HG03575 (cell line): ENCODE data around the gene TRABD2B.

Experiments
- ATAC-seq: cut with Tn5 transposase; IDR thresholded peaks from one replicate; pipeline ENCODE4 v1.9.1; 2021; ENCODE audit not compliant: unreplicated experiment, insufficient number of reproducible peaks, low FRiP score; ENCODE audit errors: extremely low read depth

The TRABD2B gene

DNA sequence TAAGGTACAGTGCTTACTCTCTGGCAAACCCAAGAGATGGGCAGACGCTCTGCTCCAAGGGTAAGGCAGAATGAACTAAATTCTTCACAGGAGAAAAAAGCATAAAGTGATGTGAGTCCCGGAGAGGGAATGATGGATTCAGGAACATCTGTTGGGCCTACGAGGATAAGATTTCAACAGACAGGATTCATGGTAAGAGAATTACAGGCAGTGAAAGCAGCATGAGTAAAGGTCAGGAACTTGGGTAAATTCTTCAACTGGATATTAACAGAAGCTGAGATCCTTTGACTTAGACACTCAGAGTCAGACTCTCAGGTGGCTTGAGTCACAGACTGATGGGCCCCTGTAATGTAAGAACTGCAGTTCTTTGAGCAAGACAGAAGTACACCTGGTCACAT, 152.6 kb downstream of the TRABD2B start:
- no peak for ATAC-seq

DNA sequence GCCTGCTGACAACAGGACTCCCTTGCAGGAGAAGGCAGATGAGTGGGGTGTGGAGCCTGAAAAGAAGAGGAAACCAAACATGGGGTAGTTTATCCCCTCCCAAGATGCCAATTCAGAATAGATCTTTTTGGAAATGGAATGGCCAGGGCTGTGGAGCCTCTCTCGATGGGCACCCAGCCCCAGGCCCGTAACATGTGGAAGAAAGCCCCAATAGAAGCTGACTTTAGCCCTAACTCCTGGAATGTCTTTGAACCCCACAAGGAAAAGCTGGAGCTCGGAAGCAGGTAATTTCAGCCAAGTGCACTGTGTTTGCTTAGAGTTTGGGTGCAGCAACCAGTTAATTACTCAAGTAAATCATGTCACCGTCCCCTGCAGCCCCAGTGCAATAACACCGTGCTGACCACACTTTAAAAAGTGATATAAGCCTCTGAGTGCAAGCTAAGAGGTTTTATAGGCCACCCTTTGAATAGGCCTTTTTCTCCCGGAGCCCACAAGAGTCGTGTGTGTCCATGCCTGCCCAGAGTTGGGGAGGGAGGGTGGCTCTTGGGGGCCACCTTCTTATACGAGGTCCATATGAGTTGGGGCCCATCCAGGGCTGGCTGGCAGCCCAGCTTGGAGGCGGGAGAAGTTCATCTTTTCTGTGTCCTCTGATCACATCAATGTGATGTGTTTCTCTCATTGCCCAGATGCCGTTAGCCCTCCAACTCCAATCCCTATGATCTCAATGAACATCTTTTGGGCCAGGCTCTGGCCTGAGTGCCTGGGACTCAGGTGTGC, 153.2 kb downstream of the TRABD2B start:
- no peak for ATAC-seq

DNA sequence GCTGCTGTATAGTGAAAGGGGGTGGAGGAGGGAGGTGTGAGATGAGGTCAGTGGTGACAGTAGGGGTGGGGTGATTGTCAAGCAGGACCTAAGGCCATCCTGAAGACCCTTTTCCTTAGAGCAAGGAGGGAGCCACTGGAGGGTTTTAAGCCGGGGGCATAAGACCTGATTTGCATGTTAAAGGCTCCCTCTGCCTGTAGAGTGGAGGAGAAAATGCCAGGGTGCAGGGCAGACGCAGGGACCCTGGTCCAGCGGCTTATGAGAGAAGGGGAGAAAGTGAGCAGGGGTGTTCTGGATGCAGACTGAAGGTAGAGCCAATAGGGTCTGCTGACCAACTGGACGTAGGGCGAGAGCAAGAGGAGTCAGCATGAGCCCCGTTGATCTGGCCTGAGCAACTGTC, 154.1 kb downstream of the TRABD2B start:
- no peak for ATAC-seq

DNA sequence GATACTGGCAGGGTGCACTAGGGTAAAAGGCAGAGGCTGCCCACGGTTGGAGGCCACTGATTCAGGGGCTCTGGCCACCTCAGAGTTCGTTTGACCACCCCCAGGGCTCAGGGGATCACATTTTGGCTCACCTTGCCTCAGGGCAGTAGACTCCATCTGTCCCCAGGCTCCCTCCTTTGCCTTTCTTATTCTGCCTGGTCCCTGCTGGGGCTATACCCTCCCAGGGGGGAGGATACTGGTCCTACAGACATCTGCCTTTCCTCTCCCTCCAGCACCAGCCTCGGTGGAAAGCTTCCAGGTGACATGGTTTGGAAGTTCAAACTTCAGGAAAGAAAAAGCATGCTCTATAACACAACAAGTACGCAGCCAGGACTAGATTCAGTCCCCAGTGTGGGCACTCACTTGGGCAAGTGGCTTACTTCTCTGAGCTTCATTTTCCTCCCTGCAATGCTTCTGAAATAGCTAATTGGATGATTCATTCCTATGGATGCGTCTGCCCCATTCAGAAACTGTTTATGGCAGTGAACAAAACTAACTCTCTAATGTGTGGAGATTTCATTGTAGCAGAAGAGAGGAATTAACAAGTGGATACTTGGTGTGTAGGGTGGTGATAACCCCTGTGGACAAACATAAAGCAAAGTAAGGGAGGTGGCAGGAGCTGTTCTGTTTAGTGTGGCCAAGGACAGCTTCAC, 154.8 kb downstream of the TRABD2B start:
- ATAC-seq: no peak

DNA sequence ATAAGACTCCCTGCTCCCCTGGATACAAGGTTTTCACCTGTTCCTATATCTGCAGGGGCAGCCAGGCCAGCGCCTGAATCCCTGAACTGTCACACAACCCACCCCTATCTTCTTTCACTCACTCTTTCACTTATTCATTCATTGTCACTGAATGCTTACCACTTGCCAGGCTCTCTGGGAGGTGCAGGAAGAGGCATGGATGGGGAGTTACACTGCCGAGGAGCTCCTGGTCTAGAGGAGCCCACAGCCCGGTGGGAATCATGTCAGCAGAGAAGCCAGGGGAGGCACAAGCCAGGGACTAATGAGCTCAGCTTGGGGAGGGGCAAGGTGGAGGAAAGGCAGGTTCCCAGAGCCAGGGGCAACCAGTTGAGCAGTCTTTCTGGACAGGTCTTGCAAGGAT, 155.8 kb downstream of the TRABD2B start:
- ATAC-seq: no peak

DNA sequence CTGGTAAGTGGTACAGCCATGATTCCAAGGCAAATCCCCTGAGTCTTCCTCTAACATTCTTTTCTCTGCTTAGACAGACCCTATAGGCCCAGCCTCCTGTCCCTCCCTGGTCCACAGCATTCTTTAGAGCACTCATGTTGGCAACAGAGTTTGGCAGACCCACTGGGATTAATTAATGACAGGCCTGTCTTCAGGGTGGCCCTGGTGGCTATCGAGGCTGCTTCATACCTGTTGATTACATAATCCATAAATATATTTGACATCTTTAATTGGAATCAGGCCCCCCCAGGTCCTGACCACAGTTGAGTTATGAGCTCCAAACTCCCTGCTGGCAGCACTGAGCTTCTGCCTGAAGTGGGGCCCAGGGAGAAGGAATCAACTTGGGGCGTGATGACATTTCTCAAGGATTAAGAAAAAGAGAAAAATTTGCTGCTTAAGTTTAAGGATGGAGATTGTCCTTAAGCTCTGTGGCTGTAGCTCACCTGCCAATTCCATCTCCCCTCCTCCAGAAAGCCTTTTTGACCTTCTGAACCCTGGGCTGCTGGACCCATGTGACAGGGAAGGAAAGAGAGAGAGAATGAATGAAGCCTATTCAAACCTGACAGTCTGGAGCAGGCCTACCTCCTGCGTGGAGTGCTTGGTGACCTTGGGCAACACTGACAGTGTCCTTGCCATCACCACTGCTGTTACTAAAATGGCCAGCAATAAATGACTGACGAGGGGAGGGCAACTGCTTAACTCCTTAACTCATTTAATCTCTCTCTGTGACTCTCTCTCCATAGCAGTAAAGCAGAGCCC, 156.6 kb downstream of the TRABD2B start:
- no peak for ATAC-seq

DNA sequence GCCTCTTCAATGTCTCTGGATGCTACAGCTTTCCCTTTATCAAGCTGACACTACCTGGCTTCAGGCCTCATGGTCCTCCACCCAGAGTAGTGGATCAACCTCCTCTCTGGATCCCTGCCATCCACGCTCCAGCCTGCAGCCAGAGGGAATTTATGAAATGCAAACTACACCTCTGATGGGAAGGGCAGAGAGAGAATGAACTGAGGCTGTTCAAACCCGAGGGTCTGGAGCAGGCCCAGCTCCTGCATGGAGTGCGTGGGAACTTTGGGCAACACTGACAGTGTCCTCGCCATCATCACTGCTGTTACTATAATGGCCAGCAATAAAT, 157.8 kb downstream of the TRABD2B start:
- ATAC-seq: no peak

DNA sequence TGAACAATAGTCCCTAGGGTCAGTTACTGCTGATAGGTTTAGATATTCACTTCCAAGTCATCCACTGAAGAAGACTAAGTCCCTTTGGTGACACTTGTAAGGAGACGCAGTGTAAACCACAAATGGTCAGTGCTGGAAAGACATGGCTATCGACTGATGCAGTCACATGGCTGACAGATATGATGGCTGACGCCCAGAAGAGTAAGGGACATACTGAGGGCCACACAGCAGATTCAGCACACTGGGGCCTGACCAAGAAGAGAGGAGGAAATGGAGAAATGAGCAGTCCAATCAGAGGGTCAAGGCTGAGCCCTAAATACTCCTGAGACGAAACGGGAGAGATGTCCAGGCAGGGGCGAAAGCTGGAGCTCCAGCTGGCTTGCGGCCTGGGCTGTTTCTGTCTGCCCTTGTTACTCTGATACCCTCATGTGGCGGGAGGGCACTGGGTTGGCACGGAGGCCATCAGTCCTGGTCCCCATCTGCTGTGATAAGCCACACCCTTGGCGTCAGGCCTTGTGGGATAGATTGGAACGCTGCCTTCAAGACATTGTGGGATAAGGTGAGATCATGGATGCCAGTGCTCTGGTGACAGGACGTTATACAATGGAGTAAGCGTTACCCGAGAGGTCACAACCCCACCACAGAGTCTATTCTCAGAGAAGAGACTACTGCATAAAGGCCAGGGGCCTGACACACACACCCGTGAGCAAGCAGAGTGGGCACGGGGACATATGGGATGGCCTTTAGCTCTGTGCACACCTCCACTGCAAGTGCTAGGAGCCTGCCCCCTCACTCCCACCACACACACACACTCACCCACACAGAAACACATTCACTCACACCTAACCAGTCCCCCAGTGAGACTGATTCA, 158.4 kb downstream of the TRABD2B start:
- ATAC-seq: no peak

DNA sequence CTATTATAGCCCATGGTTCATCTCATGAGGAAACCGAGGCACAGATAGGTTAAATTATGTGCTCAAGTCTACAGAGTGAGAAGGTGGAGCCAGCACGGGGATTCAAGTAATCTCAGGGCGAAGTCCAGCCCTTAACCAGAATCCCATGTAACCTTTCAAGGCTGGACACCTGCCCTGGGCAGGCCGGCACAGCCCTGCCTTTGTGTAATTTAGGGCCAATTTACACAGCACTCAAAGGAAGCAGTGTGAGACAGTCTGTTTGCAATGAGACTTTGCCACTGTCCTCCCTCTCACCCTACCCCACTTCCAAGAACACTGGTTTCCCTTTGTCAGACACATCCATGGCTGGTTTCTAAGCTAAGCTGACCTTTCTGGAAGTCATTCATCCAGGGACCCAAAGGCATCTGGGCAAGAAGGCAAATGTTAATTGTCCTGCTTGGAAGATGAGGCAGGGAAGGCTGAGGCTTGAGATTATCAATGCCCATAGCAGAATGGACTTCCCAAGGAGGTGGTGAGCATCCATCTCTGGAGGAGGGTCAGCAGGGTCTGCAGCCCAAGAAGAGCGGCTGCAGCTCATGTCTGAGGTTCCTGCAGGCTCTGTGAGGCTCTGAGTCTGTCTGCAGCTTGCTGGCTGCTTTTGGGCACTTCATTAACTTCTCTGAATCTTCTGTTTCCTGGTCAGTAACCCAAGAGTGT, 159.2 kb downstream of the TRABD2B start:
- no peak for ATAC-seq

DNA sequence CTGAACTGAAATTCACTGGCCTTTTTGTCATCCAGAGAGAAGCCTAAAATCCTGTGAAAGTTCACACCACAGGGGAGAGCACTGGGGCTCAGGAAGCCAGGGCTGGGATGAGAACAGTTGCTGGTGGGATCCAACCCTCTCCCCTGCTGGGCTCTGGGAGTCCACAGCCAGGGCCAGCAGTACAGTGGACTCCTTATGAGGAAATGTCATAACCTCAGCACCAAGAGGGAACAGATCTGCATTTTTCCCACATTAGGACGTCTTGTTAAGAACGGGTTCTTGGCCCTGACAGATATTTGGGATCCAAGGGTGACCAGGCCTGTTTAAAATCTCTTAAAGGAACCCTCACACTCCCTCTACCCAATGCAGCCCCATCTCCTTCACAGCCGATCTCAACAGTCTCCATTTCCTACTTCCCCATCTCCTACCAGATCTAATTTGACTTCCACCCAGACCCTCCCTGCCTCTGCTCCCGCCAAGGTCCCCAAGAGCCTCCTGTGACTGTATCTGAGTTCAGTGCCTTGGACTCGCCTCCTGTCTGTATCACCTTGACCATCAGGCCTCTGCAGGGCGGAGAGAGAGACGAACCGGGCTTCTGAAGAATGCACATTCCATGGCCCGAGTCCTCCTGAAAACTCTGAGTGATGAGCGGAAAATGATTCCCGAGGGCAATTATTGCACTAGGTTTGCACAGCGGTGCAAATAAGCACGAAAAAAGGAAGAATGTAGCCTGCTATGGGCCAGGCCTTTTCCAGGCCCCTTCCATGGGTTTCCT, 159.9 kb downstream of the TRABD2B start:
- ATAC-seq: no peak

DNA sequence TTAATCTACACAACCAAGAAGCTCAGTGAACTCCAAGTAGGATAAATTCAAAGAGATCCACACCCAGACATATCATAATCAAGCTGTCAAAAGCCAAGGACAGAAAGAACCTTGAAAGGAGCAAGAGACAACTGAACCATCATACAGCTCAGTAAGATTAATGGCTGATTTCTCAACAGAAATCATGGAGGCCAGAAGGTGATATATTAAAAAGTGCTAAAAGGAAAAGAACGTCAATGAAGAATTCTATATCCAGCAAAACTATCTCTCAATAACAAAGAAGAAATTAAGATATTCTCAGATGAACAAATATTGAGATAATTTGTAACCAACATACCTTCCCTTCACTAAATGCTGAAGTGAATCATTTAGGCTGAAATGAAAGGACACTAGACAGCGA, 161.8 kb downstream of the TRABD2B start:
- no peak for ATAC-seq

DNA sequence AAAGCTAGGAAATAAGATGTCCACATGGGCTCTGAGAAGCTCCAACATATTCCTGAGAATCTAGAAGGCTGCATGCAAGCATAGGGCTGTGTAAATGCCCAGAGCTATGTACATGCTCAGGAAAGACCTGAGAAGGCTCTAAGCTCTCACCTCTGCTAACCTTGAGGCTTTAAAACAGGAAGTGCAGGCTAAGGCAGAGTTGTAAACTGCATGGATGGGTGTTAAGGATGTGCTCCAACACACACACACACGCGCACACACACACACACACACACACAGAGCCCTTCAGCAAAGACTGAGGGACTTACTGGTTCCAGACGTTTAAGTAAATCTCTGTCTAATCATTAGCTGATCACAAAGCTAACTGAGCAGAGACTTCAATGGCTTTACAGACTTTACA, 162.9 kb downstream of the TRABD2B start:
- ATAC-seq: no peak

DNA sequence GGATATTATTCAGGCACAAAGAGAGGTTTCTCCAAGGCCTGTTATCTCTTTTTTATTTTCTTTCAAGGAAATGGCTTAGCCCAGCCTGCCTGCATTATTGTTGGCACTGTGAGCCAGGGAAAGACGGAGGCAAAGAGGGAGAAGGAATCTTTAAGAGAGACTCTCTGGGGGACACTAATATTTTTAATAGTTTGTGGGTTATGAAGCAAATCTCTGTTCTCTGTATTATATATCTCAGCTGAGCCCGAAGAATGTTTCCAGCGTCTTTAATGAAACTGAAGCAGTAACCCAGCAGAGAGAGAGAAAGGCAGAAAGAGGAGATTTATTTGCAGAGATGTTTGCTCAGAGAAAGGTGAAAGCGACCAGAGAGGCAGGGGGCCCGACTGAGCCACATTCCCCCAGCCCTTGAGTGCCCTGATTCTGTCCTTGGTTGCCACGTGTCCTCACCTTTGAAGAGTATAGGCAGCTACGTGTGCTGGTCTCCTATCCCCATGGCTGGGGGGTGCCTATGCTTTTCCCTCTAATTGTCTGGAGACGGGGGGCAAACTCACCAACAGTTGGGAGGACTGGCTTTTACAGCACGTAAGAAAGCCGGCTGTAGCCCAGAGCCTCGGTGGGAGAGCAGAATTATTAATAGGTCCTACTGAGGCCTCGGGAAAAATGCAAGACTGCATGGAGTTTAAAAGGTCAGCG, 166.4 kb downstream of the TRABD2B start:
- ATAC-seq: no peak

DNA sequence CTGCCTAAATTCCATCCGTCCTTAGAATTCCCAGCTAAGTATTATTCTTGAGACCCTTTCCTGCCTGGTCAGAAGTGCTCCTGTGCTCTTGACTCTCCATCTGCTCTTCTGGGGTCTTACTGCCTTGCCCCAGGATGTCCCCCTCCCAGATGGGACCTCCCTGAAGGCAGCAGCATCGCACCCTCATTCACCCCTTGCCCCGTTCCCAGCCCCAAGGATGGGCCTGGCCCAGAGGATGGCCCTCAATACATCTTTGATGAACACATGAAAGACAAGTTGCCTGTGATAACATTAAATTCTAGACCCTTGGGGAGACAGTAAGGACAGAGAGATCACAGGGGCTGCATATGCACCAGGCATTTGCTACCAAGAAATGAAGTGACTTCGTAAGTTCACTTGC, 167.2 kb downstream of the TRABD2B start:
- ATAC-seq: no peak

DNA sequence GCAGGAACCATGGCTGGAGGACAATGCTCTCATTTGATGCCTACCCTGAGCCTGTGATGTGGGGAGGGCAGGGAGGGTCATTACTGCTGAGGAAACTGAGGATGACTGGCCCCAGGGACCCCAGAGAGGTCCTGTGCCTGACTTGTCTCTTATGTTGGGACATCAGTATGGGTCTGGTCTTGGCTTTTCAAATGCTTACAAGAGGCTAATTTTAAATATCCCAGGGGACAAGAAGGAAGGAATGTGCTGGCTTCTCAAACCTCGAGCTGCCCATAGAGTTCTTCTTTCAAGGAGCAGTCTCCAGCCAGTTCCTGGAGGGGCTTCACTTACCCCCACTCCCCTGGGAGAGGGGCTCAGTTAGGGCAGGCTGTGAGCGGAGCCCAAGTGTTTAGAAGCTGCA, 168.2 kb downstream of the TRABD2B start:
- no peak for ATAC-seq

DNA sequence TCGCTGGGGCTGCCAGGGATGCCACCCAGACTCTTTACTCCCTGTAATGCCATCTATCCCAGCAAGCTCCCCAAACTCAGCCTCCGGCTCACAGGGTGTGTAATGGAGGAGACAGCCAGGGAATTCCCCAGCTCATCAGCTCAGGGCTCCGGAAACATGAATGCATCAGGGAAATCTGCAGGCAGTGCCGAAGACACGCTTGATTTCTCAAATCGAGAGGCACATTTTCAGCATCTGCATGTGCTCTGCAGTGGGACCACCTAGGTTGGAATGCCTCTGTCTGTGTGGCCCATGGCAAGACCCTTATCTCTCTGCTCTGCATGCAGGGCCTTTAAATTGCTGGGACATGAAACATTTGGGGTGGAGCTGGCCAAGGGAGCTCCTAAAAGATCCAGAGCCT, 170.1 kb downstream of the TRABD2B start:
- no peak for ATAC-seq

DNA sequence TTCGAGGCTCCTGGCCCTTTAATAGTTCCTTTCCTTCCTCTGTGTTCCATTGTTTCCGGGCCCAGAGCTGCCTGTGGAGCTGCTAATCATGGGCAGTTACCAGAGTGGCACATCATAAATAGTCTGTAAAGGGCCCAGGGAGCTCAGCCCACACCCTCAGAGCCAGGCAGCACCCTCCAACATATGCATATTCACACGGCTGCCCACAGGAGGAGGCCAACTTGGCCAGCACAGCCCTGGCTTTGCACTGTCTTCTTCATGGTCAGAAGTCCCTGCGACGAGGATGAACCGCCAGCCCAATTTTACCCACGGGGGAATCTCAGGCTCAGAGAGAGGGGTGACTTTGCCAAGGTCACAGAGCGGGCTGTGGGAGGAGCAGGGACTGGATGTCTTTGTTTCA, 172.5 kb downstream of the TRABD2B start:
- ATAC-seq: no peak
